Colonic mucosa (tissue), 4 donors: Measurements from ENCODE around the gene HOXB3. TPM values are rescaled to one million over a fixed set of nuclear protein-coding genes. Genes with fewer than 3 reads are reported as not detected.

Source experiments
- DNase-seq: peaks from one replicate; pipeline ENCODE4 v3.0.0-alpha.2; 2020
- H3K27ac ChIP-seq: fragments of 200-600 bp; one replicate; pipeline ENCODE4 v1.8.0; 2021
- H3K27me3 ChIP-seq: fragments of 200-600 bp; one replicate; pipeline ENCODE4 v1.8.0; 2021
- H3K36me3 ChIP-seq: fragments of 200-600 bp; one replicate; pipeline ENCODE4 v1.8.0; 2021
- H3K4me1 ChIP-seq: fragments of 200-600 bp; one replicate; pipeline ENCODE4 v1.8.0; 2021; ENCODE audit warnings: mild to moderate bottlenecking
- H3K4me3 ChIP-seq: fragments of 200-600 bp; one replicate; pipeline ENCODE4 v1.8.0; 2021
- H3K9ac ChIP-seq, 2 donors: one replicate each; pipeline ENCODE4 v1.7.0; 2013; ENCODE audit warnings: control low read depth in 2 of 2, low read depth in 2 of 2, low read length in 2 of 2
- H3K9me3 ChIP-seq: fragments of 200-600 bp; one replicate; pipeline ENCODE4 v1.8.0; 2021
- intact Hi-C: fragments of 100-400 bp; cut with DNase I; formaldehyde crosslinking; loops from one replicate; pipeline ENCODE4 v1.14.1; 2022
- total RNA-seq, 2 donors: library from RNA; stranded (reverse); fragmentation: NEBNext Ultra II Directional in 1 of 2; extraction: Animal tissue kit (Norgen Biotek cat#: 25700) in 1 of 2; gene quantifications; one replicate each; pipeline ENCODE4 v1.2.1, GENCODE V29; 2021
- TF ChIP-seq, protein P1 (sequence below): fragments of 200-600 bp; IDR thresholded peaks from one replicate; pipeline ENCODE4 v1.8.0; 2022; ENCODE audit warnings: antibody characterized with exemption, mild to moderate bottlenecking
- donor health status: healthy.
- donor health status: DM: no; HTN: no; CAD: no.
- donor health status: DM: no; HTN: no; CAD: no.

Gene HOXB3
- total RNA-seq, 2 donors from 2014 or later, result 17.4 to 31.8 TPM

DNA sequence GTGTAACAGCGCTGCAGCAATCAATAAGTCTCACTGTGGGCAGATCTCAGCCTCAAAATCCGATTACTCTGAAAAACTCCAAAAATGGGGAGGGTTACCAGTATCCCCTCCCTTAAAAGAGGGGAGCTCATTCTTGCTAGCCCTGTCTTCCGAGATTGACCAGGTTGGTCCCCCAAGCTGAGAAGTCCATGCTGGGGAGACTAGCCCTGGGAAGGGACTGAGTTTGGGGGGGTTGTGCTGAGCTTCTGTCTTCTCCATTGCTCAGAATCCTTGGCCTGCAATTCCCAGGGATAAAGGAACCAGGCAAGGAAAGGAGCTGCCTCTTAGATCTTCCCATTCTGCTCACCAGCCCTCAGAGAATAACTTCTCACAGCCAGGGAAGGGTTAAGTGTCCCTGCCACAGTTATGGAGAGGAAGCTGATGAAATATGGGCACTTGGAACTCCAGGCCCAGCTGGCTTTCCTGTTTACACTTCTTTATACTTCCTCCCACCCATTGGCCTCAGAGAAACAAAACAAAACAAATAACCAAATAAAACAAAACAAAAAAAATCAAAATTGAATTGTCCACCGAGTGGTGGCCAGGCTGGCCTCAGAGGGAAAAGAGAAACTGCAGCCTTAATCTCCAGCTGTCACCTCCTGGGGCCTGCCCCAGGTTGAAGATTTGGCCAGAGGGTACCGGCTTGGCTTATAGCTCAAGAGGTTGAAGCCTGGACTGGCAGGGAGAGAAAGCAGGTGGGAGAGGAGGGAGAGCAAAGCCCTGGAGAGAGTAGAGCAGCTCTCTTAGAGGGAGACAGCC lies 2.6 kb downstream of the HOXB3 start:
- intact Hi-C loops, result no loop called here
- H3K9ac ChIP-seq, result peak overlapping the region; percentile 76 to 78
- peak overlapping the region; percentile 88 for H3K27ac ChIP-seq
- DNase-seq, result no peak
- H3K9me3 ChIP-seq, result no peaks in the 10 kb centered on the region
- TF ChIP-seq, protein P1, sequence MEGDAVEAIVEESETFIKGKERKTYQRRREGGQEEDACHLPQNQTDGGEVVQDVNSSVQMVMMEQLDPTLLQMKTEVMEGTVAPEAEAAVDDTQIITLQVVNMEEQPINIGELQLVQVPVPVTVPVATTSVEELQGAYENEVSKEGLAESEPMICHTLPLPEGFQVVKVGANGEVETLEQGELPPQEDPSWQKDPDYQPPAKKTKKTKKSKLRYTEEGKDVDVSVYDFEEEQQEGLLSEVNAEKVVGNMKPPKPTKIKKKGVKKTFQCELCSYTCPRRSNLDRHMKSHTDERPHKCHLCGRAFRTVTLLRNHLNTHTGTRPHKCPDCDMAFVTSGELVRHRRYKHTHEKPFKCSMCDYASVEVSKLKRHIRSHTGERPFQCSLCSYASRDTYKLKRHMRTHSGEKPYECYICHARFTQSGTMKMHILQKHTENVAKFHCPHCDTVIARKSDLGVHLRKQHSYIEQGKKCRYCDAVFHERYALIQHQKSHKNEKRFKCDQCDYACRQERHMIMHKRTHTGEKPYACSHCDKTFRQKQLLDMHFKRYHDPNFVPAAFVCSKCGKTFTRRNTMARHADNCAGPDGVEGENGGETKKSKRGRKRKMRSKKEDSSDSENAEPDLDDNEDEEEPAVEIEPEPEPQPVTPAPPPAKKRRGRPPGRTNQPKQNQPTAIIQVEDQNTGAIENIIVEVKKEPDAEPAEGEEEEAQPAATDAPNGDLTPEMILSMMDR, result no peak
- no peak overlapping the region for H3K4me3 ChIP-seq
- no peaks in the 10 kb centered on the region for H3K27me3 ChIP-seq
- no peaks in the 10 kb centered on the region for H3K36me3 ChIP-seq
- peaks cover 9% of the 10 kb centered on the region for H3K4me1 ChIP-seq

DNA sequence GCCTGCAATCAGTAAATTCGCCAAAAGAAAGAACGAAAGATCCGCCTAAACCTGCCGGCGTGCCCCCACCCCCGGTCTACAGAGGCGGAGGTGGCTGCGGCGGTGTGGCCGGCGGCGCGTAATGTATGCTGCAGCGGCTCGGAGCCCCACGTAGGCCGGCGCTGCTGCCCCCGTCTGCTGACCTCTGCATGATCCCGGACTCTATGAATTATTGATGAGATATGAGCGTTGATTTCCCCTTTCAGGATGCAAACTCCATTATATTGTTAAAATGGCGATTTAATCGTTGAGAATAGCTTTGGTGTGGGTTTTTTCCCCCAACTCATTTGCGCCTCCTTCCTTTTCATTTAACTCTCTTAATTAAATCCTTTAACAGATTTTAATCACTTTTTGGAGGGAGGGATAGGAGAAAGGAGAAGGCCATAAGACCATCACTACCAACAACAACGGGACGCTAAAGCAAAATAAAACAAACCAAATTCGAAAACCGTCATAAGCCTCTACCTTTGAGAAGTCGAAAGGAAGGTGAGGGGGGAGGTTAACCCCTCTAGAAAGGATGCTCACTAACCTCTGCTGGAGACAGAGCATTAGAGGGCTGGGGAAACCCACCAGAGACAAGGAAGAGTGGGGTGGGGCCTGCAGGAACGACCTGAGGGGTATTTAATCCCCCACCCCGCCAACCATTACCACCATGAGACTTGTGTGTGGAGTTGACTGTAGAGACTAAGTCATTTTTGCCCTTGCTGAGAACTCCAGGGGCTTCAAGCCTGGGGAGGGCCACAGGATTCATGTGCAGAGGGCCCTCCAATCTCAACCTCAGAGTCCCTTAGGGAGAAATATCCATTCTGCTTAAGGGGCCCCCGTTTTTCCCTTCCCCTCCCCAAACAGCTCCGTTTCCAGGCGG lies 3.4 kb downstream of the HOXB3 start:
- Histone ChIP-seq H3K36me3 (no peaks in the 10 kb centered on the region), H3K9ac (peak overlapping the region; percentile 76 to 78), H3K27ac (peak overlapping the region; percentile 88), H3K9me3 (no peaks in the 10 kb centered on the region), H3K27me3 (peaks cover 3% of the 10 kb centered on the region), H3K4me1 (peaks cover 9% of the 10 kb centered on the region), H3K4me3 (peak overlapping the region; percentile 51)
- TF ChIP-seq, protein P1, result no peak
- intact Hi-C loops, result no loop called here
- DNase-seq, result no peak

DNA sequence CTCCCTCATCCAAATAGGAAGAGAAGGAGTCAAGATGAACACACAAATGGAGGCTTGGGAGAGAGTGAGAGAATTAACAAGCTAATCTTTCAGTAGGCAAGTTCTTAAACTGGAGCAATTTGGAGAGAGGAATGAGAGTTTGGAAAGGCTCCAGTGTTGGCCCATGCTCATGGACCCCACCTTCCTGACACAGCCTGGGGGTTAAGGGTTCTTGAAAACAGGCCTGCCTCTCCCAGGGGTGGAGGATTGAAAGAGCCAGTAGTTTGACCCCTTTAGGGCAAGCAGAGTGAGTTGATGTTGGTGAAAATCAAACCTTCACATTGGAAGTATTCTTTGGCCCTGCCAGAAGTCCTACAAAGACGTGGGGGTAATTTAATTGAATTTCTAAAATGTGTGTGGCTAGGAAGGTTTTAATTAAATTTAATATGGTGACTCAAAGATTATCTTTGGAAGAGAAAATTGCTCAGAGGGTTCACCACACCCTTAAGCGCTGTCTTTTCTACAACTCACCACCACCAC lies 5.8 kb downstream of the HOXB3 start:
- Histone ChIP-seq H3K27ac (no peak overlapping the region), H3K9ac (no peak overlapping the region), H3K36me3 (no peaks in the 10 kb centered on the region), H3K4me1 (peaks cover 21% of the 10 kb centered on the region), H3K9me3 (no peaks in the 10 kb centered on the region), H3K27me3 (peaks cover 3% of the 10 kb centered on the region), H3K4me3 (no peak overlapping the region)
- DNase-seq, result no peak
- intact Hi-C loops, result no loop called here
- TF ChIP-seq, protein P1, result no peak

DNA sequence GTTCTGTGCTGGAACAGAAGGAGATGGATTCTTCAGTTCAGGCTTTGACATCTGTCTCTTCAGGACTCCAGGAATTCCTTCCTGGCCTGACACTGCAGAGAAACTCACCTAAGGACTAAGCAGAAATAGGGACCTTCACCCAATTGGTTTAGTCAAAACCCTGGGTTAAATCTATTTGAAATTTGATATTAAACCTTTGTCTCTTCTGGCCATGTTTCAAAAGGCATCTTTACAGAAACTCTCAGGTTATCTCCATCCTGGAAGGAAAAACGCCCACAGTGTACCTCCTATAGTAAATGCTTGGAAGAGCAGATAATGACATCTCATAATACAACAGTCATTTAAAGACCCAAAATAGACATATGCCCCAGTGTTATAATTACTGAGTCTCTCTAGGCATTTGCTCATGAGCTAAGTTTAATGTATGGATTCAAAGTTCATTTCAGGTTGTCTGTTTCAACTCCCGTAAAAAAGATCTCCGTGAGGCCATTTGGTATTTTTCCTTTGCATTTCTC lies 6.3 kb downstream of the HOXB3 start:
- no peaks in the 10 kb centered on the region for H3K36me3 ChIP-seq
- TF ChIP-seq, protein P1, result no peak
- no peak for DNase-seq
- H3K27ac ChIP-seq, result no peak overlapping the region
- intact Hi-C loops, result no loop called here
- no peak overlapping the region for H3K4me3 ChIP-seq
- no peaks in the 10 kb centered on the region for H3K9me3 ChIP-seq
- peaks cover 3% of the 10 kb centered on the region for H3K27me3 ChIP-seq
- no peak overlapping the region for H3K9ac ChIP-seq
- peaks cover 21% of the 10 kb centered on the region for H3K4me1 ChIP-seq

DNA sequence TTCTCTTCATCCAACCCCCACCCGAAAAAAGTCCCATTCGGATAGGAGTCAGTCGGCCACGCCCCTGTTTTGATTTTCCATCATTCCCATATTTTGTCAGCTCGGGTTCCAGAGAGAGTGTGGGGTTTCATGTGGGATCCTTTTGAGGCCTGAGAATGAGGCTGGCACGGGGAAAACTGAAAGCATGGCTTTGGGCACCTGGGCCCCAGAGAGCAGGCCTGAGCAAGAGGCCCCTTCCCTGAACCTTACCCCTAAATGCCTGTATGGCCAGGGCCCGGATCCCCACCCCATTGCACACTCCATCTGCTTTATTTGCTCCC lies 7.3 kb downstream of the HOXB3 start:
- peak overlapping the region; percentile 39 for H3K4me3 ChIP-seq
- peak overlapping the region; percentile 5 to 67 for H3K9ac ChIP-seq
- TF ChIP-seq, protein P1, result no peak

More for the DNA sequence above, 7.3 kb downstream of the HOXB3 start:
- Histone ChIP-seq H3K27ac (peak overlapping the region; percentile 70), H3K27me3 (peaks cover 3% of the 10 kb centered on the region), H3K9me3 (no peaks in the 10 kb centered on the region), H3K4me1 (peaks cover 21% of the 10 kb centered on the region), H3K36me3 (no peaks in the 10 kb centered on the region)
- intact Hi-C loops, result no loop called here
- DNase-seq, result no peak
